ENCODE measurements around the gene OPCML.

DNA sequence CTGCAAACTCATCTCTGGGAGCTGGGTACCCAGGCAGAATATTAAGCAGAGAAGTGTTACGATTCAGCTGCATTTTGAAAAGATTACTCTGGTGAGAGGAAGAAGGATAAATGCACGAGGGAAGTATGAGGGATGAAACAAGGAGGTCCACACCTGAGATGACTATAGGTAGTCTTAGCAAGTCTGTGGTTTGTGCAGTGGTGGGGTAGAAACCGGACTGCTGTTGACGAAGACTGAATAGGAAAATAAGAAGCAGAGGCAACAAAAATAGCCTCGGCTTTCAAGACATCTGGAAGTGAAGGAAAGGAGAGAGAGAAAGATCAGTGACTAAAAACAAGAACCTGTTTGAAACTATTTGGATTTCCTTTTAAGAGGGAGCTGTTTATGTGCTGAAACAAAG lies 810.8 kb downstream of the OPCML start:
- TF ChIP-seq CTCF (IDR thresholded peaks at IDR 0.05), result no peak
- no peak for TF ChIP-seq POLR2A (IDR thresholded peaks at IDR 0.05)

Measured in lower leg skin (tissue), 3 donors.